Heart right ventricle (tissue), 16 donors: ENCODE results near the gene ADCY5. TPM values are rescaled to one million over a fixed set of nuclear protein-coding genes. Genes with fewer than 3 reads are reported as not detected.
A peak's percentile ranks its signal among the peaks of the same experiment; 100 is the strongest.

Experiments
- ATAC-seq, 8 donors: fragments of 200-7000 bp; cut with Tn5 transposase; one replicate each; pipeline ENCODE4 v1.9.1; 2020; ENCODE audit warnings: mild to moderate bottlenecking in 8 of 8, moderate library complexity in 8 of 8, moderate number of reproducible peaks in 1 of 8
- DNase-seq, 2 donors: peaks; one replicate each; pipeline ENCODE4 v3.0.0-alpha.2; 2020
- H3K27ac ChIP-seq, 10 donors: fragments of 200-600 bp; sonication (generic) in 2 of 10; one replicate each; pipeline versions ENCODE4 v1.5.0 to v1.8.0; 2020 to 2022; ENCODE audit warnings: mild to moderate bottlenecking in 3 of 10
- H3K27me3 ChIP-seq, 7 donors: fragments of 200-600 bp; one replicate each; pipeline ENCODE4 v1.8.0; 2021 to 2022; ENCODE audit warnings: mild to moderate bottlenecking in 2 of 7
- H3K36me3 ChIP-seq, 9 donors: fragments of 200-600 bp; sonication (generic) in 1 of 9; one replicate each; pipeline versions ENCODE4 v1.5.0 to v1.8.0; 2020 to 2022; ENCODE audit warnings: mild to moderate bottlenecking in 2 of 9
- H3K4me1 ChIP-seq, 9 donors: fragments of 200-600 bp; sonication (generic) in 1 of 9; one replicate each; pipeline versions ENCODE4 v1.5.0 to v1.8.0; 2020 to 2022; ENCODE audit warnings: mild to moderate bottlenecking in 4 of 9
- H3K4me3 ChIP-seq, 10 donors: fragments of 200-600 bp; sonication (generic) in 2 of 10; one replicate each; pipeline versions ENCODE4 v1.5.0 to v1.8.0; 2020 to 2022; ENCODE audit warnings: mild to moderate bottlenecking in 7 of 10, moderate library complexity in 2 of 10
- H3K9me3 ChIP-seq, 11 donors: fragments of 200-600 bp in 10 of 11; sonication (generic) in 2 of 11; one replicate each; pipeline versions ENCODE4 v1.5.0 to v1.8.0; 2013 to 2022; ENCODE audit warnings: mild to moderate bottlenecking in 2 of 11, control low read depth in 1 of 11, moderate library complexity in 1 of 11
- CTCF ChIP-seq, 9 donors: fragments of 200-600 bp; sonication (generic) in 2 of 9; IDR thresholded peaks; one replicate each; pipeline versions ENCODE4 v1.5.0 to v1.8.0; 2021 to 2022; ENCODE audit warnings: antibody characterized with exemption in 9 of 9, mild to moderate bottlenecking in 5 of 9, moderate library complexity in 1 of 9
- WGBS, 2 donors: extraction: QIAGEN DNeasy Blood & Tissue Kit; methylation state at CpG; one replicate each; pipeline ENCODE4 v1.1.7; 2013; ENCODE audit warnings: inconsistent platforms in 1 of 2; 5-methylcytosine and 5-hydroxymethylcytosine counted together
- intact Hi-C, 10 donors: fragments of 100-400 bp; cut with DNase I; formaldehyde crosslinking; loops; one replicate each; pipeline versions ENCODE4 v1.11.1 to v1.14.2; 2022
- polyA plus RNA-seq, 2 donors: library from polyadenylated mRNA; stranded (reverse); fragments of 200-250 nt; gene quantifications; one replicate each; pipeline ENCODE4 v1.2.3, GENCODE V29; 2013
- total RNA-seq, 10 donors: library from RNA; stranded (reverse); fragmentation: NEBNext Ultra II Directional in 3 of 10; extraction: Animal tissue kit (Norgen Biotek cat#: 25700) in 3 of 10; gene quantifications; one replicate each; pipeline versions ENCODE4 v1.2.1 to v1.2.4, GENCODE V29; 2021 to 2023
- donor health status: Arrhythmogenic right ventricular cardiomyopathy.
- donor health status: ischemic (EF 13 %, LVEDD 7.1; RV severe dilation, severe dysfunction).
- donor health status: healthy with polysubstance abuse.
- donor health status: DM: no; HTN: yes; CAD: no.
- donor health status: DM: no; HTN: no; CAD: no.
- donor health status: ischemic (EF 25% LVEDD 6.9; RV normal size, moderate dysfunction).
- donor health status: ischemic (EF 25% LVEDD 5.7; RV mildly dilated, moderate dysfunction).
- donor health status: healthy.
- donor health status: DM: yes; HTN: yes; CAD: no.
- donor health status: Ischemic cardiomyopathy.
- donor health status: ischemic (EF 35%, LVEDD 5.7; RV mildly dilated, moderate dysfunction).
- donor health status: nonischemic (EF 11% LVEDD 7.7; RV severe dilation, severe dysfunction).
- donor health status: DM: yes; HTN: yes; CAD: no.
- donor health status: PGD.
- donor health status: ischemic (EF 29% LVEDD 5.4; RV normal size, mild dysfunction).
- donor health status: nonischemic (EF 23%, LVEDD 6.1; RV moderate dilation, normal function).

Gene ADCY5
- total and polyA plus RNA-seq, 12 donors, result 37.2 to 245 (median 198) TPM

- intact Hi-C loops, result loop anchor here (5.0 to 10.0 kb wide), 8 partner anchors 224 to 404 kb away; partner anchors contain the start of gene SEMA5B (in 2 of the 10)
- Histone ChIP-seq H3K27me3 (no peaks in the 10 kb centered on the region), H3K4me3 (no peak overlapping the region), H3K9me3 (no peaks in the 10 kb centered on the region), H3K4me1 (peaks cover 0 to 10% (median 0%) of the 10 kb centered on the region in 9 donors), H3K27ac (no peak overlapping the region), H3K36me3 (peaks cover 0 to 55% (median 3%) of the 10 kb centered on the region in 9 donors)
- DNase-seq (no peak), ATAC-seq (peak in 2 of 8 donors; percentile 61 to 67)
- no peak for TF ChIP-seq CTCF (IDR thresholded peaks at IDR 0.05)
These were observed 190.5 kb downstream of the ADCY5 start for GRCh38 chr3:123258359-123258758.

- no peak for ATAC-seq
- TF ChIP-seq CTCF (IDR thresholded peaks at IDR 0.05), result no peak
- H3K36me3 ChIP-seq, result peaks cover 0 to 55% (median 8%) of the 10 kb centered on the region in 9 donors
- H3K27me3 ChIP-seq, result no peaks in the 10 kb centered on the region
- intact Hi-C loops, result loop anchor here (5.0 to 10.0 kb wide), 8 partner anchors 221 to 401 kb away; partner anchors contain the start of gene SEMA5B (in 2 of the 10)
- no peak overlapping the region for H3K4me3 ChIP-seq
- H3K4me1 ChIP-seq, result peaks cover 0 to 10% (median 0%) of the 10 kb centered on the region in 9 donors
- 73% methylated on average over 2 of the region's 2 CpGs for WGBS, 2 donors
- DNase-seq, result no peak
- no peaks in the 10 kb centered on the region for H3K9me3 ChIP-seq
- no peak overlapping the region for H3K27ac ChIP-seq
These were observed 192.6 kb downstream of the ADCY5 start for GRCh38 chr3:123256256-123256655.

GRCh38 chr3:123246866-123247265 is 202.0 kb downstream of the ADCY5 start:
- WGBS, 2 donors, result 11 to 16% methylated on average over 3 of the region's 3 CpGs
- ATAC-seq (peak in 1 of 8 donors; percentile 39), DNase-seq (no peak)
- no peak overlapping the region for H3K27ac ChIP-seq
- H3K27me3 ChIP-seq, result no peaks in the 10 kb centered on the region
- H3K9me3 ChIP-seq, result no peaks in the 10 kb centered on the region
- no peak overlapping the region for H3K4me3 ChIP-seq
- peaks cover 0 to 29% (median 20%) of the 10 kb centered on the region in 9 donors for H3K4me1 ChIP-seq
- H3K36me3 ChIP-seq, result peaks cover 0 to 75% (median under 1%) of the 10 kb centered on the region in 9 donors
- intact Hi-C loops, result no loop called here
- no peak for TF ChIP-seq CTCF (IDR thresholded peaks at IDR 0.05)

- ATAC-seq, result no peak
- H3K27me3 ChIP-seq, result no peaks in the 10 kb centered on the region
- no peak for TF ChIP-seq CTCF (IDR thresholded peaks at IDR 0.05)
- H3K4me3 ChIP-seq, result no peak overlapping the region
- no peak for DNase-seq
- intact Hi-C loops, result no loop called here
- peaks cover 0 to 7% (median 0%) of the 10 kb centered on the region in 11 donors for H3K9me3 ChIP-seq
- peaks cover 0 to 62% (median 0%) of the 10 kb centered on the region in 9 donors for H3K36me3 ChIP-seq
- WGBS, 2 donors, result 70 to 71% methylated on average over 4 of the region's 4 CpGs
- no peak overlapping the region for H3K27ac ChIP-seq
- H3K4me1 ChIP-seq, result peaks cover 0 to 29% (median 20%) of the 10 kb centered on the region in 9 donors
These were observed 204.8 kb downstream of the ADCY5 start for GRCh38 chr3:123244128-123244527.
